Liver (tissue), 9 donors: Measurements from ENCODE around the gene KDM5C. TPM values are rescaled to one million over a fixed set of nuclear protein-coding genes. Genes with fewer than 3 reads are reported as not detected.

Experiments
- DNase-seq: peaks from one replicate; pipeline ENCODE4 v3.0.0-alpha.2; 2017; ENCODE audit warnings: low spot score
- H3K27ac ChIP-seq, 2 donors: one replicate each; pipeline ENCODE4 v1.7.0; 2013; ENCODE audit warnings: inconsistent platforms in 2 of 2, low read length in 2 of 2, control low read depth in 1 of 2, low read depth in 1 of 2, mild to moderate bottlenecking in 1 of 2
- H3K27me3 ChIP-seq, 4 donors: one replicate each; pipeline versions ENCODE4 v1.6.1 to v1.7.0; 2013; ENCODE audit warnings: low read length in 3 of 4, inconsistent platforms in 1 of 4, mild to moderate bottlenecking in 1 of 4, moderate library complexity in 1 of 4; ENCODE audit not compliant: control insufficient read depth in 4 of 4, insufficient read depth in 4 of 4
- H3K36me3 ChIP-seq, 4 donors: one replicate each; pipeline versions ENCODE4 v1.6.1 to v1.7.0; 2013; ENCODE audit warnings: low read length in 3 of 4, mild to moderate bottlenecking in 3 of 4, low read depth in 1 of 4, moderate library complexity in 1 of 4; ENCODE audit not compliant: control insufficient read depth in 4 of 4, insufficient read depth in 3 of 4
- H3K4me1 ChIP-seq, 4 donors: one replicate each; pipeline versions ENCODE4 v1.6.1 to v1.7.0; 2013; ENCODE audit warnings: low read length in 3 of 4, mild to moderate bottlenecking in 3 of 4, moderate library complexity in 1 of 4; ENCODE audit not compliant: control insufficient read depth in 4 of 4, insufficient read depth in 4 of 4
- H3K4me3 ChIP-seq, 3 donors: one replicate each; pipeline versions ENCODE4 v1.6.1 to v1.7.0; 2013; ENCODE audit warnings: low read length in 3 of 3, control low read depth in 1 of 3, low read depth in 1 of 3, mild to moderate bottlenecking in 1 of 3
- H3K9ac ChIP-seq, 2 donors: one replicate each; pipeline ENCODE4 v1.7.0; 2013; ENCODE audit warnings: low read length in 2 of 2, mild to moderate bottlenecking in 2 of 2, moderate library complexity in 2 of 2, control low read depth in 1 of 2, low read depth in 1 of 2
- H3K9me3 ChIP-seq, 4 donors: one replicate each; pipeline versions ENCODE4 v1.6.1 to v1.7.0; 2013; ENCODE audit warnings: low read length in 3 of 4; ENCODE audit not compliant: control insufficient read depth in 4 of 4
- CTCF ChIP-seq: fragments of 150-350 bp; IDR thresholded peaks from 2 replicates; pipeline ENCODE4 v1.5.1; 2017; ENCODE audit warnings: improper control_type of control experiment, low read depth, low read length; ENCODE audit not compliant: missing input control
- FOXA1 ChIP-seq: IDR thresholded peaks from 2 replicates; pipeline ENCODE4 v1.6.1; 2016; ENCODE audit warnings: antibody characterized with exemption
- FOXA2 ChIP-seq: IDR thresholded peaks from 2 replicates; pipeline ENCODE4 v1.6.1; 2016; ENCODE audit warnings: antibody characterized with exemption
- HNF4A ChIP-seq, 2 donors: conservative IDR thresholded peaks; 2 replicates each; pipeline ENCODE4 v1.6.1; 2016; ENCODE audit warnings: antibody characterized with exemption in 2 of 2, mild to moderate bottlenecking in 2 of 2
- HNF4G ChIP-seq: IDR thresholded peaks from 2 replicates; pipeline ENCODE4 v1.6.1; 2016; ENCODE audit warnings: antibody characterized with exemption
- NR2F2 ChIP-seq: IDR thresholded peaks from 2 replicates; pipeline ENCODE4 v1.6.1; 2016; ENCODE audit warnings: antibody characterized with exemption
- RAD21 ChIP-seq, 2 donors: IDR thresholded peaks; 2 replicates each; pipeline ENCODE4 v1.6.1; 2016; ENCODE audit warnings: antibody characterized with exemption in 2 of 2, mild to moderate bottlenecking in 2 of 2
- YY1 ChIP-seq: IDR thresholded peaks from 2 replicates; pipeline ENCODE4 v1.6.1; 2016; ENCODE audit warnings: antibody characterized with exemption, mild to moderate bottlenecking
- WGBS: extraction: QIAGEN DNeasy Blood & Tissue Kit; methylation state at CpG from one replicate; pipeline ENCODE4 v1.1.7; 2013; 5-methylcytosine and 5-hydroxymethylcytosine counted together
- polyA plus RNA-seq, 2 donors: library from polyadenylated mRNA; stranded (reverse) in 1 of 2; unstranded in 1 of 2; fragments of 200-250 nt in 1 of 2; fragments of >200 nt in 1 of 2; fragmentation: Nextera tagmentation in 1 of 2; extraction: Ambion mirVana in 1 of 2; gene quantifications; one replicate each; pipeline versions ENCODE4 v1.2.1 to v1.2.3, GENCODE V29; 2013 to 2015
- total RNA-seq, 2 donors: library from RNA; depleted of rRNA; stranded (reverse); fragments of >200 nt; gene quantifications; one replicate each; pipeline ENCODE4 v1.2.3, GENCODE V29; 2014
- TF ChIP-seq, protein P1 (sequence below): IDR thresholded peaks from 2 replicates; pipeline ENCODE4 v1.6.1; 2016; ENCODE audit warnings: antibody characterized with exemption
- TF ChIP-seq, protein P2 (sequence below): IDR thresholded peaks from 2 replicates; pipeline ENCODE4 v1.6.1; 2016; ENCODE audit warnings: antibody characterized with exemption, mild to moderate bottlenecking
- donor health status: healthy.
- donor health status: healthy.
- donor health status: healthy.
- donor health status: healthy.
- donor health status: healthy.

Gene KDM5C
- total and polyA plus RNA-seq, 4 donors: 14.7 to 74.7 (median 27.0) TPM

DNA sequence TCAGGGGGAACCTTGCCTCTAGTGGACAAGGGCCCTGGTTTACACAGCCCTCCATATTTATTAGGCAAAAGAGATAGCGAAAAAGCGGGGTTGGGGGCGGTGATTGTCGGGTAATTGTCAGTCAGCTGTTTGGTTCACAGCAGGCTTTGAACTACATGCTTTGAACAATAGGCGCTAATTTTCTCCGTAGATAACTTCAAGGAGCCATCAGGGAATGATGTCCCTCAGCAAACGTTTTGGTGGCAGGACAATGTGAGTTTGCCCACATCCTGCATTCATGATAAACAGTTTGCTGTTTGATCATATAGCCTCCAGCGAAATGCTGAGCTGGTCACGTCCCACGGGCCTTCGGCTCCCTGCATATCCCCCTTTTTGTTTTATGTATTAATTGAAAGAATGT is 65.8 kb downstream of the KDM5C start (continued):
- no peak for TF ChIP-seq CTCF
- TF ChIP-seq HNF4G: no peak
- no peak for TF ChIP-seq HNF4A (conservative IDR thresholded peaks at IDR 0.05)
- no peak for TF ChIP-seq NR2F2
- TF ChIP-seq, protein P1, sequence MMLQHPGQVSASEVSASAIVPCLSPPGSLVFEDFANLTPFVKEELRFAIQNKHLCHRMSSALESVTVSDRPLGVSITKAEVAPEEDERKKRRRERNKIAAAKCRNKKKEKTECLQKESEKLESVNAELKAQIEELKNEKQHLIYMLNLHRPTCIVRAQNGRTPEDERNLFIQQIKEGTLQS: no peak
- TF ChIP-seq YY1: no peak
- no peak for TF ChIP-seq FOXA1
- no peak for TF ChIP-seq RAD21 (IDR thresholded peaks at IDR 0.05)

GRCh38 chrX:53156207-53156596 is 68.8 kb downstream of the KDM5C start:
- DNase-seq: no peak
- no peaks in the 10 kb centered on the region for H3K27me3 ChIP-seq
- TF ChIP-seq YY1: no peak
- TF ChIP-seq, protein P2, sequence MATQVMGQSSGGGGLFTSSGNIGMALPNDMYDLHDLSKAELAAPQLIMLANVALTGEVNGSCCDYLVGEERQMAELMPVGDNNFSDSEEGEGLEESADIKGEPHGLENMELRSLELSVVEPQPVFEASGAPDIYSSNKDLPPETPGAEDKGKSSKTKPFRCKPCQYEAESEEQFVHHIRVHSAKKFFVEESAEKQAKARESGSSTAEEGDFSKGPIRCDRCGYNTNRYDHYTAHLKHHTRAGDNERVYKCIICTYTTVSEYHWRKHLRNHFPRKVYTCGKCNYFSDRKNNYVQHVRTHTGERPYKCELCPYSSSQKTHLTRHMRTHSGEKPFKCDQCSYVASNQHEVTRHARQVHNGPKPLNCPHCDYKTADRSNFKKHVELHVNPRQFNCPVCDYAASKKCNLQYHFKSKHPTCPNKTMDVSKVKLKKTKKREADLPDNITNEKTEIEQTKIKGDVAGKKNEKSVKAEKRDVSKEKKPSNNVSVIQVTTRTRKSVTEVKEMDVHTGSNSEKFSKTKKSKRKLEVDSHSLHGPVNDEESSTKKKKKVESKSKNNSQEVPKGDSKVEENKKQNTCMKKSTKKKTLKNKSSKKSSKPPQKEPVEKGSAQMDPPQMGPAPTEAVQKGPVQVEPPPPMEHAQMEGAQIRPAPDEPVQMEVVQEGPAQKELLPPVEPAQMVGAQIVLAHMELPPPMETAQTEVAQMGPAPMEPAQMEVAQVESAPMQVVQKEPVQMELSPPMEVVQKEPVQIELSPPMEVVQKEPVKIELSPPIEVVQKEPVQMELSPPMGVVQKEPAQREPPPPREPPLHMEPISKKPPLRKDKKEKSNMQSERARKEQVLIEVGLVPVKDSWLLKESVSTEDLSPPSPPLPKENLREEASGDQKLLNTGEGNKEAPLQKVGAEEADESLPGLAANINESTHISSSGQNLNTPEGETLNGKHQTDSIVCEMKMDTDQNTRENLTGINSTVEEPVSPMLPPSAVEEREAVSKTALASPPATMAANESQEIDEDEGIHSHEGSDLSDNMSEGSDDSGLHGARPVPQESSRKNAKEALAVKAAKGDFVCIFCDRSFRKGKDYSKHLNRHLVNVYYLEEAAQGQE: no peak
- TF ChIP-seq, protein P1: no peak
- H3K4me3 ChIP-seq: no peak overlapping the region
- no peak overlapping the region for H3K27ac ChIP-seq
- no peaks in the 10 kb centered on the region for H3K36me3 ChIP-seq
- H3K4me1 ChIP-seq: no peaks in the 10 kb centered on the region
- H3K9me3 ChIP-seq: no peaks in the 10 kb centered on the region
- H3K9ac ChIP-seq: no peak overlapping the region
- WGBS: 97% methylated on average over 2 of the region's 2 CpGs

- WGBS: 98% methylated on average over 8 of the region's 8 CpGs
- H3K27me3 ChIP-seq: no peaks in the 10 kb centered on the region
- no peak overlapping the region for H3K27ac ChIP-seq
- no peak overlapping the region for H3K9ac ChIP-seq
- no peaks in the 10 kb centered on the region for H3K4me1 ChIP-seq
- no peak for TF ChIP-seq FOXA2
- no peak for DNase-seq
- H3K9me3 ChIP-seq: no peaks in the 10 kb centered on the region
- no peak overlapping the region for H3K4me3 ChIP-seq
- H3K36me3 ChIP-seq: no peaks in the 10 kb centered on the region
Observed at GRCh38 chrX:53155512-53156206, 69.3 kb downstream of the KDM5C start.
